GM12878 (cell line): Measurements from ENCODE around the gene DDX10.

Source experiments
- BHLHE40 ChIP-seq, 2 experiments: fragments of 450-650 bp in 1 of 2; IDR thresholded peaks; 2 replicates each; pipeline ENCODE4 v1.6.1; 2011 to 2017; ENCODE audit warnings: low read depth in 2 of 2, borderline replicate concordance in 1 of 2, improper control_type of control experiment in 1 of 2, low read length in 1 of 2, mild to moderate bottlenecking in 1 of 2
- CEBPZ ChIP-seq: fragments of 150-350 bp; IDR thresholded peaks from 2 replicates; pipeline ENCODE4 v1.6.1; 2016; ENCODE audit warnings: low read depth, low read length
- CHD4 ChIP-seq: fragments of 200-600 bp; sonication (generic); IDR thresholded peaks from 2 replicates; pipeline ENCODE4 v1.6.1; 2016; ENCODE audit warnings: mild to moderate bottlenecking
- CTCF ChIP-seq, 3 experiments: IDR thresholded peaks in 2 of 3; conservative IDR thresholded peaks in 1 of 3; 2 replicates each; pipeline ENCODE4 v1.5.1; 2011; ENCODE audit warnings: low read depth in 3 of 3, low read length in 3 of 3, mild to moderate bottlenecking in 3 of 3, control low read depth in 2 of 3, moderate library complexity in 2 of 3, inconsistent platforms in 1 of 3, mixed read lengths in 1 of 3; ENCODE audit not compliant: control insufficient read depth in 2 of 3, insufficient read depth in 1 of 3; ENCODE audit errors: extremely low read depth in 1 of 3
- E2F8 ChIP-seq: fragments of 450-650 bp; IDR thresholded peaks from 2 replicates; pipeline ENCODE4 v1.6.1; 2018; ENCODE audit warnings: mild to moderate bottlenecking, low read depth, moderate library complexity; ENCODE audit not compliant: partially characterized antibody
- HSF1 ChIP-seq: fragments of 150-350 bp; IDR thresholded peaks from 2 replicates; pipeline ENCODE4 v1.6.1; 2014; ENCODE audit warnings: mild to moderate bottlenecking, low read depth, low read length
- NR2C1 ChIP-seq: fragments of 450-650 bp; IDR thresholded peaks from 2 replicates; pipeline ENCODE4 v1.6.1; 2017; ENCODE audit warnings: antibody characterized with exemption, mild to moderate bottlenecking, moderate library complexity
- POLR2A ChIP-seq: IDR thresholded peaks from 2 replicates; pipeline ENCODE4 v1.6.1; 2011; ENCODE audit warnings: low read depth, mild to moderate bottlenecking, low read length
- RBBP5 ChIP-seq: fragments of 200-600 bp; sonication (generic); conservative IDR thresholded peaks from 2 replicates; pipeline ENCODE4 v1.6.1; 2016
- SP1 ChIP-seq: IDR thresholded peaks from one replicate; pipeline ENCODE4 v1.6.1; 2011; ENCODE audit warnings: low read depth, low read length
- SRF ChIP-seq, 2 experiments: IDR thresholded peaks; 2 replicates each; pipeline ENCODE4 v1.6.1; 2011; ENCODE audit warnings: low read depth in 2 of 2, low read length in 2 of 2, mild to moderate bottlenecking in 1 of 2, moderate library complexity in 1 of 2
- USF1 ChIP-seq: IDR thresholded peaks from 2 replicates; pipeline ENCODE4 v1.6.1; 2011; ENCODE audit warnings: borderline replicate concordance, low read depth, mild to moderate bottlenecking, moderate library complexity, mixed read lengths, low read length; ENCODE audit not compliant: insufficient read depth; ENCODE audit errors: extremely low read length
- USF2 ChIP-seq: IDR thresholded peaks from 2 replicates; pipeline ENCODE4 v1.6.1; 2011; ENCODE audit warnings: low read depth, low read length, improper control_type of control experiment, borderline replicate concordance

- TF ChIP-seq SRF (IDR thresholded peaks at IDR 0.05; ENCODE audit: low read depth in 2 of 2, low read length in 2 of 2) (no peak), BHLHE40 (IDR thresholded peaks at IDR 0.05; ENCODE audit: borderline replicate concordance in 1 of 2, low read depth in 2 of 2, low read length in 1 of 2) (no peak), POLR2A (no peak), E2F8 (no peak), CTCF (IDR thresholded peaks at IDR 0.05 in 2 of 3, conservative IDR thresholded peaks at IDR 0.05 in 1 of 3; ENCODE audit: control insufficient read depth in 2 of 3, extremely low read depth in 1 of 3, insufficient read depth in 1 of 3, low read depth in 3 of 3, low read length in 3 of 3) (no peak), USF1 (no peak), SP1 (no peak), NR2C1 (no peak), CHD4 (no peak), HSF1 (no peak), RBBP5 (no peak), USF2 (no peak), CEBPZ (no peak)
Observed at GRCh38 chr11:108713076-108713790, 48.4 kb downstream of the DDX10 start.
